Chondrocyte (in vitro differentiated cells): ENCODE data around the gene AGBL4. TPM values are rescaled to one million over a fixed set of nuclear protein-coding genes. Genes with fewer than 3 reads are reported as not detected.

Experiments used
- DNase-seq: peaks from one replicate; pipeline ENCODE4 v3.0.0; 2021; ENCODE audit warnings: mixed read lengths, low spot score
- H3K27ac Mint-ChIP-seq: one replicate; pipeline ENCODE4 v1.8.0; 2021; ENCODE audit warnings: mild to moderate bottlenecking, moderate library complexity, mixed read lengths; ENCODE audit not compliant: unreplicated experiment
- H3K27me3 Mint-ChIP-seq: 2 replicates; pipeline ENCODE4 v1.8.0; 2021; ENCODE audit warnings: low read depth, mixed read lengths
- H3K36me3 Mint-ChIP-seq: 2 replicates; pipeline ENCODE4 v1.8.0; 2021; ENCODE audit warnings: low read depth, mixed read lengths
- H3K4me1 Mint-ChIP-seq: 2 replicates; pipeline ENCODE4 v1.8.0; 2021; ENCODE audit warnings: low read depth, mild to moderate bottlenecking, mixed read lengths
- H3K4me3 Mint-ChIP-seq: one replicate; pipeline ENCODE4 v1.8.0; 2021; ENCODE audit warnings: mild to moderate bottlenecking, moderate library complexity, mixed read lengths; ENCODE audit not compliant: unreplicated experiment
- H3K9me3 Mint-ChIP-seq: 2 replicates; pipeline ENCODE4 v1.8.0; 2021; ENCODE audit warnings: low read depth, mixed read lengths
- CTCF ChIP-seq: fragments of 200-600 bp; sonication (generic); IDR thresholded peaks from 2 replicates; pipeline ENCODE4 v1.5.0; 2021; ENCODE audit warnings: antibody characterized with exemption, mild to moderate bottlenecking, moderate library complexity
- total RNA-seq: library from RNA; stranded (reverse); gene quantifications from 3 replicates; pipeline ENCODE4 v1.2.1, GENCODE V29; 2021

AGBL4 gene
- total RNA-seq, 1 donor from 2014 or later, result not detected

- H3K27ac Mint-ChIP-seq, result no peak overlapping the region
- no peaks in the 10 kb centered on the region for H3K9me3 Mint-ChIP-seq
Observed at GRCh38 chr1:48596046-48596445, 1427.7 kb downstream of the AGBL4 start.

DNA sequence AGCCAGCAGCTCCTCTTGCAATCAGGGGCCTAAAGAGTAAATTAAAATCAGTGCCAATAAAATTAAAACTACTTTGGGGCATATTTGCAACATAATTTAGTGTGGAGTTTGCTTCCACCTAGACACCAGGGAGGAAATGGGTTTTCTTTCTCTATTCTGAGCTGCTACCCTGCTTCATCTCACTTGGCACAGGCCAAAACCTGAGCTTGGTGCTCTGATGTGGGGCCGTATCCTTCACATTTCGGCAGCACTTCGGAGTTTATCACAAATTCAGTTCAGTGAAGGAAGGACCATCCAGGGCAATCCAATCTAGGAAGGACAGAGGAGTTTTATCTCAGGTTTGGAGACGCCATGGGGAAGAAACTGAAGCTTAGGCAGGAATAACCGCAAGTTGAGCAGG, 1428.1 kb downstream of the AGBL4 start:
- DNase-seq, result no peak
- no peaks in the 10 kb centered on the region for H3K36me3 Mint-ChIP-seq
- peaks cover 4% of the 10 kb centered on the region for H3K27me3 Mint-ChIP-seq
- no peaks in the 10 kb centered on the region for H3K9me3 Mint-ChIP-seq
- H3K4me3 Mint-ChIP-seq, result no peak overlapping the region
- no peak overlapping the region for H3K27ac Mint-ChIP-seq
- H3K4me1 Mint-ChIP-seq, result peaks cover 8% of the 10 kb centered on the region
- TF ChIP-seq CTCF, result no peak

More at GRCh38 chr1:48596046-48596445, 1427.7 kb downstream of the AGBL4 start:
- DNase-seq, result no peak
- no peak for TF ChIP-seq CTCF
- Mint-ChIP-seq H3K4me3 (no peak overlapping the region), H3K4me1 (peaks cover 8% of the 10 kb centered on the region), H3K36me3 (no peaks in the 10 kb centered on the region), H3K27me3 (peaks cover 4% of the 10 kb centered on the region)

GRCh38 chr1:48592330-48592729, 1431.4 kb downstream of the AGBL4 start:
- no peaks in the 10 kb centered on the region for H3K9me3 Mint-ChIP-seq
- TF ChIP-seq CTCF, result no peak
- no peaks in the 10 kb centered on the region for H3K36me3 Mint-ChIP-seq
- H3K27me3 Mint-ChIP-seq, result peaks cover 16% of the 10 kb centered on the region
- no peak overlapping the region for H3K4me3 Mint-ChIP-seq
- H3K4me1 Mint-ChIP-seq, result peaks cover 8% of the 10 kb centered on the region
- no peak overlapping the region for H3K27ac Mint-ChIP-seq
- DNase-seq, result no peak

GRCh38 chr1:48591181-48591580, 1432.6 kb downstream of the AGBL4 start:
- no peak for DNase-seq
- Mint-ChIP-seq H3K4me1 (peaks cover 6% of the 10 kb centered on the region), H3K9me3 (no peaks in the 10 kb centered on the region), H3K27ac (no peak overlapping the region), H3K36me3 (no peaks in the 10 kb centered on the region), H3K27me3 (peaks cover 26% of the 10 kb centered on the region), H3K4me3 (no peak overlapping the region)
- no peak for TF ChIP-seq CTCF

- Mint-ChIP-seq H3K27me3 (peaks cover 37% of the 10 kb centered on the region), H3K27ac (no peak overlapping the region), H3K36me3 (no peaks in the 10 kb centered on the region), H3K4me3 (no peak overlapping the region), H3K9me3 (no peaks in the 10 kb centered on the region), H3K4me1 (no peaks in the 10 kb centered on the region)
- no peak for TF ChIP-seq CTCF
- DNase-seq, result no peak
Observed at GRCh38 chr1:48588061-48588460, 1435.7 kb downstream of the AGBL4 start.
